GM23248 (cell line): ENCODE results near the gene ANKRD55.

Source experiments
- EZH2 ChIP-seq: fragments of 200-600 bp; sonication (generic); IDR thresholded peaks from 2 replicates; pipeline ENCODE4 v1.6.1; 2018; ENCODE audit warnings: antibody characterized with exemption, mild to moderate bottlenecking; ENCODE audit not compliant: insufficient read depth, poor library complexity, severe bottlenecking
- EZH2phosphoT487 ChIP-seq: fragments of 200-600 bp; sonication (generic); IDR thresholded peaks from 2 replicates; pipeline ENCODE4 v1.6.1; 2018; ENCODE audit warnings: antibody characterized with exemption, moderate library complexity, mild to moderate bottlenecking, low read depth; ENCODE audit not compliant: insufficient read depth

GRCh38 chr5:56175021-56175420, 58.1 kb downstream of the ANKRD55 start:
- no peak for TF ChIP-seq EZH2
- no peak for TF ChIP-seq EZH2phosphoT487
